Measurements from ENCODE around the gene ZNF680. TPM values are rescaled to one million over a fixed set of nuclear protein-coding genes. Genes with fewer than 3 reads are reported as not detected.
A peak's percentile ranks its signal among the peaks of the same experiment; 100 is the strongest.

Gene ZNF680
- 11.2 TPM for total RNA-seq (2021; ENCODE audit: unreplicated experiment)
- 1.2 and 2.9 TPM in 2 replicates for polyA plus RNA-seq (2012)
- percentile 75 among the genes with signal in this experiment for Bru-seq, nascent RNA
- percentile 69 among the genes with signal in this experiment for BruChase-seq, experiment 1, labeled RNA remaining after a 6-hour chase
- percentile 82 among the genes with signal in this experiment for BruChase-seq, experiment 2, labeled RNA remaining after a 2-hour chase
- long read RNA-seq, transcript ZNF680-201 (4 exons, 3,022 nt): major isoform, 24 of 44 reads
- long read RNA-seq, partial matches to known transcripts: 2 of 44 reads
- long read RNA-seq, other reads (novel, unspliced or antisense): 14 of 44 reads

DNA sequence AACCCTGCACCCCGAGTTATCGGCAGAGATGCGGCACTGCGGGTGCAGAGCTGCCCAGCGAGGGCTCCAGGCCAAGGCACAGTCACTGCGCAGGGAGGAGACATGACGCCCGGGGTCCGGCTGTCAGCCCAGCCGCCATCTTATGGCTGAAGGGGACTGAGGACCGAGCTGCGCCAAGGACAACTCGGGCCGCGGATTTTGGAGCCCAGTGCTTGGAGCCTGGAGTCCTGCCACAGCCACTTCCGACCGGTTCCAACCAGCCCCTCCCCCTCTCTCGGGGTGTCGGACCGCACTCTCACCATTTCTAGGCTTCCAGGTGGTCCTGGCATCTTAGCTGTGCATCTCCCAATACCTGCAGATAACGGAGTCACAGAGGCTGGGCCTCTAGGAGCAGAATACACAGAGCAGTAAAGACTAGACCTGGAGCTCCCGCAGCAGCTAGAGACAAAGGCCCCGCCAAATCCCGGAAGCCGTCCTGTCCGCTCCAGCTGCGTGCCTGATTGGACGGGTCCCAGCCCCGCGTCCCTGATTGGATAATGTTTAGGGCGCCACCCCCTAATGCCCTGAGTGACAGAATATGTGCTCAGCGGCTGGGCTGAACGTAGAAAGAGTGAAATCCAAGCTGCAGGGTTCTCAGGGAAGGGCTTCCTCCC, at the start of gene ZNF680:
Gene ZNF680 (minus strand): TSS at position 446 of the 653 bp plus-strand sequence. CDS start 117 bp downstream, at position 329.
- CTCF ChIA-PET: no interaction called here
- Histone ChIP-seq H3K27ac (ENCODE audit: low read depth, low read length) (peak within 1 kb of the TSS; percentile 75), H3K79me2 (ENCODE audit: insufficient read depth, low read length) (peaks cover 49% of the 10 kb centered on the region), H3K9me3 (ENCODE audit: control insufficient read depth in 1 of 2, insufficient read depth in 1 of 2, low read depth in 1 of 2, low read length in 2 of 2) (no peaks in the 10 kb centered on the region), H2AFZ (ENCODE audit: low read depth, low read length, poor library complexity, severe bottlenecking) (peak within 1 kb of the TSS; percentile 78), H4K20me1 (ENCODE audit: insufficient read depth) (no peaks in the 10 kb centered on the region), H3K9me2 (ENCODE audit: insufficient read depth) (no peaks in the 10 kb centered on the region), H3K4me1 (ENCODE audit: control insufficient read depth in 1 of 2, insufficient read depth in 2 of 2, low read length in 2 of 2) (peaks cover 0 to 5% of the 10 kb centered on the region in 2 experiments; a peak in 1 of 4 replicates), H3K36me3 (ENCODE audit: control insufficient read depth in 1 of 2, insufficient read depth in 2 of 2, low read length in 2 of 2) (peaks cover 0 to 4% of the 10 kb centered on the region in 2 experiments; a peak in 1 of 4 replicates), H3K9ac (ENCODE audit: low read length) (peak within 1 kb of the TSS; percentile 79), H3K4me3 (replicated peaks in 1 of 2; ENCODE audit: low read depth in 1 of 2, low read length in 2 of 2) (peak within 1 kb of the TSS; percentile 91 to 93), H3K4me2 (ENCODE audit: low read length) (peak within 1 kb of the TSS; percentile 67), H3K27me3 (ENCODE audit: insufficient read depth, low read length) (no peaks in the 10 kb centered on the region)
- TSS peak; percentile 79 for BruUV-seq (replicated peaks)
- intact Hi-C loops (cut with micrococcal nuclease): loop anchor here (5.0 to 10.0 kb wide), 2 partner anchors 100 to 232 kb away; partner anchors contain the start of gene ZNF138
- TF ChIP-seq SIN3A (IDR thresholded peaks at IDR 0.05; ENCODE audit: low read depth) (peak; percentile 74; the same call in 1 of the 2 replicates), SP1 (IDR thresholded peaks at IDR 0.05; ENCODE audit: low read depth) (peak; percentile 79), EZH2 (IDR thresholded peaks at IDR 0.05) (no peak), ZNF274 (IDR thresholded peaks at IDR 0.05; ENCODE audit: low read depth, low read length) (no peak), ZFX (IDR thresholded peaks at IDR 0.05) (peak; percentile 39; the same call in 1 of the 2 replicates), POLR2A (IDR thresholded peaks at IDR 0.05; ENCODE audit: borderline replicate concordance, extremely low read depth, insufficient read depth, insufficient read length) (peak; percentile 78), EZH2phosphoT487 (IDR thresholded peaks at IDR 0.05; ENCODE audit: borderline replicate concordance) (no peak), TCF7L2 (IDR thresholded peaks at IDR 0.05; ENCODE audit: borderline replicate concordance, extremely low read depth, insufficient read depth, insufficient read length) (peak; percentile 46), POLR2AphosphoS5 (IDR thresholded peaks at IDR 0.05; ENCODE audit: low read depth, low read length) (peak; percentile 78), ELF1 (IDR thresholded peaks at IDR 0.05; ENCODE audit: borderline replicate concordance, low read depth) (peak; percentile 80)
- TF ChIP-seq, protein P1, sequence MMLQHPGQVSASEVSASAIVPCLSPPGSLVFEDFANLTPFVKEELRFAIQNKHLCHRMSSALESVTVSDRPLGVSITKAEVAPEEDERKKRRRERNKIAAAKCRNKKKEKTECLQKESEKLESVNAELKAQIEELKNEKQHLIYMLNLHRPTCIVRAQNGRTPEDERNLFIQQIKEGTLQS (IDR thresholded peaks at IDR 0.05): no peak
- POLR2A ChIA-PET: interaction anchor here (1.0 to 1.2 kb wide), 2 partner anchors 10 to 14 kb away, joined by 3 to 4 read pairs; no protein-coding TSS in a partner anchor
- RAD21 ChIA-PET (ENCODE audit: low non-redundant PET in 1 of 2, low total read pairs in 2 of 2, uncharacterized antibody in 2 of 2, unreplicated experiment in 2 of 2): no interaction called here
- ATAC-seq: peak; percentile 99
- DNase-seq (ENCODE audit: low read depth, low spot score): peak; percentile 91

Data from HCT116 (cell line).